ENCODE results near the gene ZNF428. TPM values are rescaled to one million over a fixed set of nuclear protein-coding genes. Genes with fewer than 3 reads are reported as not detected.

Gene ZNF428
- total and polyA plus RNA-seq, 2 experiments from 2014 or later, result 40.2 to 74.9 TPM

- peaks cover 7% of the 10 kb centered on the region for H3K4me1 ChIP-seq (ENCODE audit: insufficient read depth)
- H4K20me1 ChIP-seq (ENCODE audit: insufficient read depth, poor library complexity, severe bottlenecking), result no peaks in the 10 kb centered on the region
- H3K27me3 ChIP-seq, result no peaks in the 10 kb centered on the region
- H3K9me2 ChIP-seq (replicated peaks; ENCODE audit: insufficient read depth), result no peaks in the 10 kb centered on the region
- DNase-seq (ENCODE audit: low spot score), result no peak
- no peak overlapping the region for H2AFZ ChIP-seq
- 99% methylated on average over 6 of the region's 6 CpGs for WGBS (ENCODE audit: low lambda C conversion rate, missing lambda C conversion rate)
- no peaks in the 10 kb centered on the region for H3K9me3 ChIP-seq (ENCODE audit: low read depth)
- H3K4me3 ChIP-seq, result no peak overlapping the region
- no peak overlapping the region for H3K4me2 ChIP-seq
- H3K27ac ChIP-seq, result no peak overlapping the region
- no peaks in the 10 kb centered on the region for H3K36me3 ChIP-seq (replicated peaks; ENCODE audit: insufficient read depth, low read depth)
- no peak for TF ChIP-seq EZH2phosphoT487 (IDR thresholded peaks at IDR 0.05; ENCODE audit: low read depth, severe bottlenecking, unreplicated experiment)
- TF ChIP-seq, protein P1, sequence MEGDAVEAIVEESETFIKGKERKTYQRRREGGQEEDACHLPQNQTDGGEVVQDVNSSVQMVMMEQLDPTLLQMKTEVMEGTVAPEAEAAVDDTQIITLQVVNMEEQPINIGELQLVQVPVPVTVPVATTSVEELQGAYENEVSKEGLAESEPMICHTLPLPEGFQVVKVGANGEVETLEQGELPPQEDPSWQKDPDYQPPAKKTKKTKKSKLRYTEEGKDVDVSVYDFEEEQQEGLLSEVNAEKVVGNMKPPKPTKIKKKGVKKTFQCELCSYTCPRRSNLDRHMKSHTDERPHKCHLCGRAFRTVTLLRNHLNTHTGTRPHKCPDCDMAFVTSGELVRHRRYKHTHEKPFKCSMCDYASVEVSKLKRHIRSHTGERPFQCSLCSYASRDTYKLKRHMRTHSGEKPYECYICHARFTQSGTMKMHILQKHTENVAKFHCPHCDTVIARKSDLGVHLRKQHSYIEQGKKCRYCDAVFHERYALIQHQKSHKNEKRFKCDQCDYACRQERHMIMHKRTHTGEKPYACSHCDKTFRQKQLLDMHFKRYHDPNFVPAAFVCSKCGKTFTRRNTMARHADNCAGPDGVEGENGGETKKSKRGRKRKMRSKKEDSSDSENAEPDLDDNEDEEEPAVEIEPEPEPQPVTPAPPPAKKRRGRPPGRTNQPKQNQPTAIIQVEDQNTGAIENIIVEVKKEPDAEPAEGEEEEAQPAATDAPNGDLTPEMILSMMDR (IDR thresholded peaks at IDR 0.05; ENCODE audit: poor library complexity), result no peak
- no peak for TF ChIP-seq EZH2 (IDR thresholded peaks at IDR 0.05; ENCODE audit: borderline replicate concordance)
- peaks cover 57% of the 10 kb centered on the region for H3K79me2 ChIP-seq
Measured at GRCh38 chr19:43616954-43617353, 2.5 kb downstream of the ZNF428 start.

DNA sequence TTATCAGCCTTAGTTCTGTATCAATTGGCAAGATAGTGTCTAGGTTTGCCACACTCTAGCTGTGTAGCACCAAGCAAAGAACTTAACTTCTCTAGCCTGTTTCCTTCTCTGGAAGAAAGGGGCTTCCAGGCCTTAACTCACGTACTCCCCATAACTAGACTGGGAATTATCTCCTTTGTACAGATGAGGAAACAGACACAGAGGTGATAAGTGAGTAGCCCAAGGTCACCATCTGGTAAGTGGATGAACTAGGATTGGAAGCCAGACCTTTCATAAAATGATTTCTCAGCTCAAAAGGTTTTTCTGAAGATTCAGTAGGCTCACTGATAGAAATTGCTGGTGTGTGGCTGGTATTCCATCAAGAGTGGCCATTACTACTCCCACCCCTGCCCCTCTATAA lies 3.1 kb downstream of the ZNF428 start:
- Histone ChIP-seq H3K9me3 (ENCODE audit: low read depth) (no peaks in the 10 kb centered on the region), H3K4me3 (no peak overlapping the region), H4K20me1 (ENCODE audit: insufficient read depth, poor library complexity, severe bottlenecking) (no peaks in the 10 kb centered on the region), H3K27ac (no peak overlapping the region), H3K27me3 (no peaks in the 10 kb centered on the region), H3K9me2 (replicated peaks; ENCODE audit: insufficient read depth) (no peaks in the 10 kb centered on the region), H3K79me2 (peaks cover 60% of the 10 kb centered on the region), H3K36me3 (replicated peaks; ENCODE audit: insufficient read depth, low read depth) (no peaks in the 10 kb centered on the region), H3K4me2 (no peak overlapping the region), H2AFZ (no peak overlapping the region), H3K4me1 (ENCODE audit: insufficient read depth) (peaks cover 7% of the 10 kb centered on the region)
- DNase-seq (ENCODE audit: low spot score), result no peak
- 50% methylated on average over 1 of the region's 1 CpG for WGBS (ENCODE audit: low lambda C conversion rate, missing lambda C conversion rate)
- TF ChIP-seq EZH2phosphoT487 (IDR thresholded peaks at IDR 0.05; ENCODE audit: low read depth, severe bottlenecking, unreplicated experiment), result no peak
- TF ChIP-seq, protein P1 (IDR thresholded peaks at IDR 0.05; ENCODE audit: poor library complexity), result no peak
- no peak for TF ChIP-seq EZH2 (IDR thresholded peaks at IDR 0.05; ENCODE audit: borderline replicate concordance)

DNA sequence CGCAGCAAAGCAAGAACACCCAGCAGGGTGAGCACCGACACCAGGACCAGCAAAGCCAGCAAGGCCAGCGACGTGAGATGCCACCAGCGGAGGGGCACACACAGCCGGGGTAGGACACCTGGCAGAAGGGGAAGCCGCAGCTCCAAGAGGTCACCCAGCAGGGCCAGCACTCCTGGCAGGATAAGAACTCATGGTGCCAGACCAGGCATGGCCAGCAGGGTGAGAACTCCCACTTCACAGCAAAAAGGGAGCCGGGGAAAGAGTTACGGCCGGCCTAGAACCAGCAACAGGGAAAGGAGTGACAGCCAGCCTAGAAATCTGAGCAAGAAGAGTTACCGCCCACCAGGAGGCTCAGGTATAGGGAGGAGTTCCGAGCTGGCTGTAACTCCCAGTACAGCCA lies 7.1 kb downstream of the ZNF428 start:
- no peak overlapping the region for H3K4me2 ChIP-seq
- H2AFZ ChIP-seq, result no peak overlapping the region
- H3K9me2 ChIP-seq (replicated peaks; ENCODE audit: insufficient read depth), result no peaks in the 10 kb centered on the region
- H3K9me3 ChIP-seq (ENCODE audit: low read depth), result no peaks in the 10 kb centered on the region
- no peak overlapping the region for H3K4me3 ChIP-seq
- H3K27me3 ChIP-seq, result no peaks in the 10 kb centered on the region
- no peaks in the 10 kb centered on the region for H3K36me3 ChIP-seq (replicated peaks; ENCODE audit: insufficient read depth, low read depth)
- DNase-seq (ENCODE audit: low spot score), result no peak
- 99% methylated on average over 12 of the region's 12 CpGs for WGBS (ENCODE audit: low lambda C conversion rate, missing lambda C conversion rate)
- no peak overlapping the region for H3K27ac ChIP-seq
- no peaks in the 10 kb centered on the region for H4K20me1 ChIP-seq (ENCODE audit: insufficient read depth, poor library complexity, severe bottlenecking)
- TF ChIP-seq, protein P1 (IDR thresholded peaks at IDR 0.05; ENCODE audit: poor library complexity), result no peak
- TF ChIP-seq EZH2phosphoT487 (IDR thresholded peaks at IDR 0.05; ENCODE audit: low read depth, severe bottlenecking, unreplicated experiment), result no peak
- no peak for TF ChIP-seq EZH2 (IDR thresholded peaks at IDR 0.05; ENCODE audit: borderline replicate concordance)
- peaks cover 37% of the 10 kb centered on the region for H3K79me2 ChIP-seq
- H3K4me1 ChIP-seq (ENCODE audit: insufficient read depth), result no peaks in the 10 kb centered on the region

- H3K36me3 ChIP-seq (replicated peaks; ENCODE audit: insufficient read depth, low read depth), result no peaks in the 10 kb centered on the region
- 87% methylated on average over 3 of the region's 3 CpGs for WGBS (ENCODE audit: low lambda C conversion rate, missing lambda C conversion rate)
Measured at GRCh38 chr19:43611788-43612187, 7.6 kb downstream of the ZNF428 start, which contains the start of gene SRRM5. Gene SRRM5, plus strand, starts transcription at chr19:43612088. Its CDS starts 34 bp downstream, at chr19:43612122.

More at GRCh38 chr19:43611788-43612187, 7.6 kb downstream of the ZNF428 start, which contains the start of gene SRRM5:
- no peak within 1 kb of the TSS for H3K4me2 ChIP-seq
- H3K79me2 ChIP-seq, result peaks cover 31% of the 10 kb centered on the region
- no peaks in the 10 kb centered on the region for H3K9me2 ChIP-seq (replicated peaks; ENCODE audit: insufficient read depth)
- no peaks in the 10 kb centered on the region for H3K27me3 ChIP-seq
- no peak within 1 kb of the TSS for H2AFZ ChIP-seq
- no peaks in the 10 kb centered on the region for H3K9me3 ChIP-seq (ENCODE audit: low read depth)
- no peaks in the 10 kb centered on the region for H4K20me1 ChIP-seq (ENCODE audit: insufficient read depth, poor library complexity, severe bottlenecking)
- H3K4me1 ChIP-seq (ENCODE audit: insufficient read depth), result no peaks in the 10 kb centered on the region
- no peak within 1 kb of the TSS for H3K4me3 ChIP-seq
- H3K27ac ChIP-seq, result no peak within 1 kb of the TSS
- TF ChIP-seq, protein P1 (IDR thresholded peaks at IDR 0.05; ENCODE audit: poor library complexity), result no peak
- TF ChIP-seq EZH2phosphoT487 (IDR thresholded peaks at IDR 0.05; ENCODE audit: low read depth, severe bottlenecking, unreplicated experiment), result no peak
- no peak for TF ChIP-seq EZH2 (IDR thresholded peaks at IDR 0.05; ENCODE audit: borderline replicate concordance)
- no peak for DNase-seq (ENCODE audit: low spot score)
